Liver (tissue), 3 donors: ENCODE measurements around the gene CDK5RAP3.

Experiments used
- ATF3 ChIP-seq: IDR thresholded peaks from 2 replicates; pipeline ENCODE4 v1.6.1; 2016; ENCODE audit warnings: antibody characterized with exemption
- CTCF ChIP-seq: fragments of 150-350 bp; IDR thresholded peaks from 2 replicates; pipeline ENCODE4 v1.5.1; 2017; ENCODE audit warnings: improper control_type of control experiment, low read depth, low read length; ENCODE audit not compliant: missing input control
- EGR1 ChIP-seq, 2 donors: IDR thresholded peaks; 2 replicates each; pipeline ENCODE4 v1.6.1; 2016 to 2018; ENCODE audit warnings: antibody characterized with exemption in 2 of 2, low read depth in 2 of 2
- FOXA2 ChIP-seq: IDR thresholded peaks from 2 replicates; pipeline ENCODE4 v1.6.1; 2016; ENCODE audit warnings: antibody characterized with exemption
- GABPA ChIP-seq, 2 donors: IDR thresholded peaks in 1 of 2; conservative IDR thresholded peaks in 1 of 2; 2 replicates each; pipeline ENCODE4 v1.6.1; 2016; ENCODE audit warnings: antibody characterized with exemption in 2 of 2, mild to moderate bottlenecking in 1 of 2, moderate library complexity in 1 of 2
- JUND ChIP-seq, 2 donors: IDR thresholded peaks; 2 replicates each; pipeline ENCODE4 v1.6.1; 2016; ENCODE audit warnings: antibody characterized with exemption in 2 of 2
- MAX ChIP-seq: IDR thresholded peaks from 2 replicates; pipeline ENCODE4 v1.6.1; 2016; ENCODE audit warnings: antibody characterized with exemption
- RAD21 ChIP-seq, 2 donors: IDR thresholded peaks; 2 replicates each; pipeline ENCODE4 v1.6.1; 2016; ENCODE audit warnings: antibody characterized with exemption in 2 of 2, mild to moderate bottlenecking in 2 of 2
- REST ChIP-seq: IDR thresholded peaks from 2 replicates; pipeline ENCODE4 v1.6.1; 2016; ENCODE audit warnings: antibody characterized with exemption, mild to moderate bottlenecking
- RXRA ChIP-seq, 2 donors: IDR thresholded peaks; 2 replicates each; pipeline ENCODE4 v1.6.1; 2017 to 2018; ENCODE audit warnings: antibody characterized with exemption in 2 of 2, mild to moderate bottlenecking in 1 of 2
- SP1 ChIP-seq: IDR thresholded peaks from 2 replicates; pipeline ENCODE4 v1.6.1; 2018; ENCODE audit warnings: antibody characterized with exemption, mild to moderate bottlenecking
- YY1 ChIP-seq: IDR thresholded peaks from 2 replicates; pipeline ENCODE4 v1.6.1; 2016; ENCODE audit warnings: antibody characterized with exemption, mild to moderate bottlenecking
- TF ChIP-seq, protein P1 (sequence below): IDR thresholded peaks from 2 replicates; pipeline ENCODE4 v1.6.1; 2016; ENCODE audit warnings: antibody characterized with exemption
- donor health status: healthy.
- donor health status: healthy.

DNA sequence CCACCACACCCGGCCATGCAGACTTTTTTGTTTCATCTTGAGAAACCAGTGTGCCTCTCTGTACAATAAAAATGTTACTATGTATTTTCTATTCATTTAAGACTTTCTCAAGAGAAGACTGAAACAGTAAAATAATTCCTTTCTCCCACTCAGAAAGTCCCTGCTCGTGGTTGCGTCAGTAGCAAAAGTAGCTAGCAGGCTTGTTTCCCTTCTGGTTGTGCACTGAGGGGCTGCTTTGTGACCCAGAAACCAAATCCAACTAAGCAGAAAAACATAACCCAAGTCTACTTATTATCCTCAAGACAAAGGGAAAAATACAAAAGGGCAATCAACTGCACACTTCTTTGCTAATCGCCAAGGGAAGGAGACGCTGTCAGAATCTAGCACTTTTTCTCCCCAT lies 33.0 kb upstream of the CDK5RAP3 start:
- no peak for TF ChIP-seq CTCF
- TF ChIP-seq JUND (IDR thresholded peaks at IDR 0.05), result no peak
- TF ChIP-seq MAX, result no peak
- TF ChIP-seq EGR1 (IDR thresholded peaks at IDR 0.05; ENCODE audit: low read depth in 2 of 2), result no peak
- TF ChIP-seq SP1, result no peak
- TF ChIP-seq, protein P1, sequence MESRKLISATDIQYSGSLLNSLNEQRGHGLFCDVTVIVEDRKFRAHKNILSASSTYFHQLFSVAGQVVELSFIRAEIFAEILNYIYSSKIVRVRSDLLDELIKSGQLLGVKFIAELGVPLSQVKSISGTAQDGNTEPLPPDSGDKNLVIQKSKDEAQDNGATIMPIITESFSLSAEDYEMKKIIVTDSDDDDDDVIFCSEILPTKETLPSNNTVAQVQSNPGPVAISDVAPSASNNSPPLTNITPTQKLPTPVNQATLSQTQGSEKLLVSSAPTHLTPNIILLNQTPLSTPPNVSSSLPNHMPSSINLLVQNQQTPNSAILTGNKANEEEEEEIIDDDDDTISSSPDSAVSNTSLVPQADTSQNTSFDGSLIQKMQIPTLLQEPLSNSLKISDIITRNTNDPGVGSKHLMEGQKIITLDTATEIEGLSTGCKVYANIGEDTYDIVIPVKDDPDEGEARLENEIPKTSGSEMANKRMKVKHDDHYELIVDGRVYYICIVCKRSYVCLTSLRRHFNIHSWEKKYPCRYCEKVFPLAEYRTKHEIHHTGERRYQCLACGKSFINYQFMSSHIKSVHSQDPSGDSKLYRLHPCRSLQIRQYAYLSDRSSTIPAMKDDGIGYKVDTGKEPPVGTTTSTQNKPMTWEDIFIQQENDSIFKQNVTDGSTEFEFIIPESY, result no peak
- no peak for TF ChIP-seq ATF3
- TF ChIP-seq RXRA (IDR thresholded peaks at IDR 0.05), result no peak
- no peak for TF ChIP-seq REST
- TF ChIP-seq GABPA (IDR thresholded peaks at IDR 0.05 in 1 of 2, conservative IDR thresholded peaks at IDR 0.05 in 1 of 2), result no peak
- no peak for TF ChIP-seq YY1
- TF ChIP-seq FOXA2, result no peak
- TF ChIP-seq RAD21 (IDR thresholded peaks at IDR 0.05), result no peak
